Uterus (tissue), 2 donors: Measurements from ENCODE around the gene ZIM2.

ENCODE experiments used
- POLR2A ChIP-seq, 2 donors: fragments of 450-650 bp; IDR thresholded peaks; one replicate each; pipeline ENCODE4 v1.6.1; 2016; ENCODE audit warnings: antibody characterized with exemption in 2 of 2, mild to moderate bottlenecking in 1 of 2, moderate library complexity in 1 of 2
- TF ChIP-seq, protein P1 (sequence below), 4 experiments: fragments of 200-600 bp in 2 of 4; fragments of 450-650 bp in 2 of 4; sonication (generic) in 2 of 4; IDR thresholded peaks; one replicate each; pipeline ENCODE4 v1.5.1; 2016 to 2019; ENCODE audit warnings: antibody characterized with exemption in 4 of 4, mild to moderate bottlenecking in 2 of 4, moderate library complexity in 1 of 4

DNA sequence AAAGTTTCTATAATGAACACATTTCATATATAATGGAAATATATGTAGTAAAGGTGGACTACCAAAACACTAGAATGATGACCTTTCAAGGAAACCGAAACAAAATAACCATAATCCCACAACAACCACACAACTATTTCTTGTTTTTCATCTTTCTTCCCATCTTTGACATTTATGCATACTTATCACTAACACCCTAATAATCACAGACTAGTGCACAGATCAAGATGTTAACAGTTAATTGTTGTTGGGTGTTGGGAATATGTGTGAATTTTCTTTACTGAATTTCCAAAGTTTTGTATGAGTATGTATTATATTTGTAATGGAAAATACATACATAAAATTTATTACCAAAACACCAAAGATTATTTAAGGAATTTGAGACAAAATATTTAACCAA, 30.3 kb downstream of the ZIM2 start:
- TF ChIP-seq, protein P1, sequence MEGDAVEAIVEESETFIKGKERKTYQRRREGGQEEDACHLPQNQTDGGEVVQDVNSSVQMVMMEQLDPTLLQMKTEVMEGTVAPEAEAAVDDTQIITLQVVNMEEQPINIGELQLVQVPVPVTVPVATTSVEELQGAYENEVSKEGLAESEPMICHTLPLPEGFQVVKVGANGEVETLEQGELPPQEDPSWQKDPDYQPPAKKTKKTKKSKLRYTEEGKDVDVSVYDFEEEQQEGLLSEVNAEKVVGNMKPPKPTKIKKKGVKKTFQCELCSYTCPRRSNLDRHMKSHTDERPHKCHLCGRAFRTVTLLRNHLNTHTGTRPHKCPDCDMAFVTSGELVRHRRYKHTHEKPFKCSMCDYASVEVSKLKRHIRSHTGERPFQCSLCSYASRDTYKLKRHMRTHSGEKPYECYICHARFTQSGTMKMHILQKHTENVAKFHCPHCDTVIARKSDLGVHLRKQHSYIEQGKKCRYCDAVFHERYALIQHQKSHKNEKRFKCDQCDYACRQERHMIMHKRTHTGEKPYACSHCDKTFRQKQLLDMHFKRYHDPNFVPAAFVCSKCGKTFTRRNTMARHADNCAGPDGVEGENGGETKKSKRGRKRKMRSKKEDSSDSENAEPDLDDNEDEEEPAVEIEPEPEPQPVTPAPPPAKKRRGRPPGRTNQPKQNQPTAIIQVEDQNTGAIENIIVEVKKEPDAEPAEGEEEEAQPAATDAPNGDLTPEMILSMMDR (IDR thresholded peaks at IDR 0.05) = no peak
- TF ChIP-seq POLR2A (IDR thresholded peaks at IDR 0.05) = no peak
